ENCODE data around the gene CPNE4. TPM values are rescaled to one million over a fixed set of nuclear protein-coding genes. Genes with fewer than 3 reads are reported as not detected.

Gene CPNE4
- total RNA-seq, 1 experiment from 2014 or later = 1.9 TPM

DNA sequence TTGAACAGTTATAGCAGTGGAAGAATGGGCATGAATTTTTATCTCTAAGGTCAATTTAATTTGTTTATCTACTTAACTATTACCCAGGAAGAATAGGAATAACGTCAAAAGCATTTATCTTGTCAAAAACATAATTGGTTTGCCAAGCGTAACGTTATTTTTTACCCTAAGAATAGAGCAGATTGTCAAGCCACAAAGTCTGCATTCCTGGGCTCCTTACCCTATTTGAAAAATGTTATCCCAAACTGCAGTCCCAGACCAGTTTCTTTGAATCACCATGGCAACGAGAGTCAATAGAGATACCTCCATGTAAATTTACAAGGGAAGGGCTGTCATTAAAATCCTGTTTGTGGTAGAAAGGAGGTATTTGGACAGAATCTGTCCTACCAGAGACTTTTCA is 61.1 kb downstream of the CPNE4 start:
- H3K4ac ChIP-seq (ENCODE audit: low read depth, low read length) = no peak overlapping the region; the same call in 1 of the 2 replicates
- H2BK12ac ChIP-seq (ENCODE audit: insufficient read length, low read depth, low read length) = no peak overlapping the region
- no peaks in the 10 kb centered on the region for H3K79me2 ChIP-seq (ENCODE audit: insufficient read depth, low read length)
- no peak overlapping the region for H4K8ac ChIP-seq (replicated peaks; ENCODE audit: insufficient read length, low read depth, low read length)
- no peak overlapping the region for H3T11ph ChIP-seq (ENCODE audit: low read length)
- no peak overlapping the region for H4K5ac ChIP-seq (ENCODE audit: insufficient read length, low read depth, low read length)
- H3K79me1 ChIP-seq (ENCODE audit: insufficient read depth, low read depth, low read length, poor library complexity, severe bottlenecking) = no peaks in the 10 kb centered on the region
- no peaks in the 10 kb centered on the region for H3K27me3 ChIP-seq (ENCODE audit: insufficient read depth, low read length)
- no peaks in the 10 kb centered on the region for H3K9me3 ChIP-seq (ENCODE audit: control insufficient read depth, low read depth, low read length)
- H3K27ac ChIP-seq (ENCODE audit: insufficient read length, low read depth, low read length) = no peak overlapping the region
- H3K23me2 ChIP-seq (ENCODE audit: insufficient read length, low read depth, low read length, poor library complexity, severe bottlenecking) = no peaks in the 10 kb centered on the region
- H3K4me1 ChIP-seq (ENCODE audit: insufficient read depth, low read length) = no peaks in the 10 kb centered on the region
- peaks cover 3 to 7% of the 10 kb centered on the region in 2 experiments for H3K9me3 Mint-ChIP-seq
- no peak overlapping the region for H3K9ac ChIP-seq (ENCODE audit: extremely low read depth, insufficient read length, low read length)
- H3K4me3 Mint-ChIP-seq = no peak overlapping the region
- H4K20me1 ChIP-seq (ENCODE audit: control insufficient read depth, insufficient read depth, insufficient read length) = no peaks in the 10 kb centered on the region
- TF ChIP-seq, protein P1, sequence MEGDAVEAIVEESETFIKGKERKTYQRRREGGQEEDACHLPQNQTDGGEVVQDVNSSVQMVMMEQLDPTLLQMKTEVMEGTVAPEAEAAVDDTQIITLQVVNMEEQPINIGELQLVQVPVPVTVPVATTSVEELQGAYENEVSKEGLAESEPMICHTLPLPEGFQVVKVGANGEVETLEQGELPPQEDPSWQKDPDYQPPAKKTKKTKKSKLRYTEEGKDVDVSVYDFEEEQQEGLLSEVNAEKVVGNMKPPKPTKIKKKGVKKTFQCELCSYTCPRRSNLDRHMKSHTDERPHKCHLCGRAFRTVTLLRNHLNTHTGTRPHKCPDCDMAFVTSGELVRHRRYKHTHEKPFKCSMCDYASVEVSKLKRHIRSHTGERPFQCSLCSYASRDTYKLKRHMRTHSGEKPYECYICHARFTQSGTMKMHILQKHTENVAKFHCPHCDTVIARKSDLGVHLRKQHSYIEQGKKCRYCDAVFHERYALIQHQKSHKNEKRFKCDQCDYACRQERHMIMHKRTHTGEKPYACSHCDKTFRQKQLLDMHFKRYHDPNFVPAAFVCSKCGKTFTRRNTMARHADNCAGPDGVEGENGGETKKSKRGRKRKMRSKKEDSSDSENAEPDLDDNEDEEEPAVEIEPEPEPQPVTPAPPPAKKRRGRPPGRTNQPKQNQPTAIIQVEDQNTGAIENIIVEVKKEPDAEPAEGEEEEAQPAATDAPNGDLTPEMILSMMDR (conservative IDR thresholded peaks at IDR 0.05) = no peak
- H3K18ac ChIP-seq (ENCODE audit: insufficient read length, low read depth, low read length) = no peak overlapping the region
- H2BK20ac ChIP-seq (ENCODE audit: low read depth, low read length, poor library complexity, severe bottlenecking) = no peak overlapping the region
- H3K14ac ChIP-seq (ENCODE audit: insufficient read depth, low read length) = no peak overlapping the region
- no peak overlapping the region for H3K56ac ChIP-seq (ENCODE audit: insufficient read length, low read depth, low read length)
- no peak for DNase-seq
- H4K91ac ChIP-seq (ENCODE audit: insufficient read length, low read depth, low read length) = no peak overlapping the region
- H2BK120ac ChIP-seq (ENCODE audit: low read depth, low read length, poor library complexity, severe bottlenecking) = no peak overlapping the region
- peaks cover 0 to 3% (median 2%) of the 10 kb centered on the region in 3 experiments; a peak in 3 of 7 replicates for H3K36me3 Mint-ChIP-seq (ENCODE audit: insufficient read depth in 1 of 3, low read depth in 3 of 3)
- H3K4me1 Mint-ChIP-seq = peaks cover 19 to 20% of the 10 kb centered on the region in 2 experiments
- no peak overlapping the region for H3K4me2 ChIP-seq (ENCODE audit: insufficient read depth, insufficient read length, low read length)
- no CpG with 5 or more reads among the region's 4 CpGs for WGBS (ENCODE audit: extremely low coverage, insufficient read length, low lambda C conversion rate)
- H2AFZ ChIP-seq (ENCODE audit: low read length) = no peak overlapping the region
- H3K27ac Mint-ChIP-seq = peak overlapping the region in 1 of 3 experiments; percentile 93; a peak in 1 of 7 replicates
- no peak overlapping the region for H2AK5ac ChIP-seq (ENCODE audit: insufficient read length, low read length)
- H3K27me3 Mint-ChIP-seq (ENCODE audit: low read depth) = no peaks in the 10 kb centered on the region
- no peak overlapping the region for H3K23ac ChIP-seq (ENCODE audit: insufficient read length, low read depth, low read length)
- H2BK5ac ChIP-seq (ENCODE audit: insufficient read length, low read length) = no peak overlapping the region
- H2BK15ac ChIP-seq (ENCODE audit: low read depth, low read length) = no peak overlapping the region
